PC-9 (cell line): ENCODE data around the gene DYNC2LI1. TPM values are rescaled to one million over a fixed set of nuclear protein-coding genes. Genes with fewer than 3 reads are reported as not detected.

Experiments
- BruUV-seq: library from RNA; stranded (reverse); fragments of 400-500 nt; replicated peaks from 2 replicates; lab custom pipeline; 2021; lab: Mats Ljungman, UMichigan
- CTCF ChIA-PET: fragments of 300-600 bp; sonication (Branson Sonifier 250); formaldehyde crosslinking; loops from one replicate; lab custom pipeline; 2022; ENCODE audit warnings: antibody characterized with exemption; lab: Charles Lee
- POLR2A ChIA-PET: fragments of 300-600 bp; sonication (Branson Sonifier 250); formaldehyde crosslinking; loops from one replicate; lab custom pipeline; 2022; ENCODE audit warnings: antibody characterized with exemption; ENCODE audit not compliant: unreplicated experiment; lab: Charles Lee
- DNase-seq, 2 experiments: peaks; one replicate each; pipeline versions ENCODE4 v3.0.0 to v3.0.0-alpha.2; 2015 to 2022; ENCODE audit warnings: mixed read lengths in 1 of 2
- H2AFZ ChIP-seq: fragments of 200-600 bp; sonication (generic); 2 replicates; pipeline ENCODE4 v1.8.1; 2017; ENCODE audit warnings: antibody characterized with exemption
- H3F3A ChIP-seq: fragments of 200-600 bp; sonication (generic); 2 replicates; pipeline ENCODE4 v1.8.1; 2017; ENCODE audit warnings: antibody characterized with exemption, mild to moderate bottlenecking, low read depth; ENCODE audit not compliant: insufficient read depth
- H3K27ac ChIP-seq: fragments of 200-600 bp; sonication (generic); 2 replicates; pipeline ENCODE4 v1.6.1; 2016; ENCODE audit warnings: mixed run types
- H3K27me3 ChIP-seq: fragments of 200-600 bp; sonication (generic); 2 replicates; pipeline ENCODE4 v1.6.1; 2016; ENCODE audit warnings: low read depth, mixed run types; ENCODE audit not compliant: insufficient read depth
- H3K36me3 ChIP-seq: fragments of 200-600 bp; sonication (generic); 2 replicates; pipeline ENCODE4 v1.6.1; 2016; ENCODE audit warnings: low read depth, mixed run types
- H3K4me1 ChIP-seq: fragments of 200-600 bp; sonication (generic); replicated peaks from 2 replicates; pipeline ENCODE4 v1.6.1; 2016; ENCODE audit warnings: mixed run types; ENCODE audit not compliant: insufficient read depth
- H3K4me2 ChIP-seq: fragments of 200-600 bp; sonication (generic); 2 replicates; pipeline ENCODE4 v1.6.1; 2017; ENCODE audit warnings: mixed run types
- H3K4me3 ChIP-seq: fragments of 200-600 bp; sonication (generic); 2 replicates; pipeline ENCODE4 v1.6.1; 2016; ENCODE audit warnings: mixed run types
- H3K79me2 ChIP-seq: fragments of 200-600 bp; sonication (generic); 2 replicates; pipeline ENCODE4 v1.6.1; 2017; ENCODE audit warnings: low read depth, mixed run types
- H3K9me2 ChIP-seq: fragments of 200-600 bp; sonication (generic); 2 replicates; pipeline ENCODE4 v1.8.1; 2017; ENCODE audit warnings: mild to moderate bottlenecking; ENCODE audit not compliant: insufficient read depth
- H3K9me3 ChIP-seq: fragments of 200-600 bp; sonication (generic); 2 replicates; pipeline ENCODE4 v1.8.1; 2016; ENCODE audit warnings: low read depth; ENCODE audit not compliant: insufficient read depth
- H4K20me1 ChIP-seq: fragments of 200-600 bp; sonication (generic); 2 replicates; pipeline ENCODE4 v1.8.1; 2017; ENCODE audit not compliant: insufficient read depth
- CTCF ChIP-seq: fragments of 200-600 bp; sonication (generic); conservative IDR thresholded peaks from 2 replicates; pipeline ENCODE4 v1.6.1; 2017; ENCODE audit warnings: mixed run types, antibody characterized with exemption, mild to moderate bottlenecking, moderate library complexity
- EZH2 ChIP-seq: fragments of 200-600 bp; sonication (generic); IDR thresholded peaks from 2 replicates; pipeline ENCODE4 v1.8.0; 2017; ENCODE audit warnings: antibody characterized with exemption, low read depth
- intact Hi-C: fragments of 100-400 bp; cut with micrococcal nuclease; formaldehyde crosslinking; loops from one replicate; pipeline ENCODE4 v1.10.0; 2022; ENCODE audit not compliant: unreplicated experiment
- total RNA-seq: library from RNA; stranded (reverse); gene quantifications from 2 replicates; pipeline ENCODE4 v1.2.3, GENCODE V29; 2021

Gene DYNC2LI1
- total RNA-seq, 1 experiment from 2014 or later, result 27.1 TPM

DNA sequence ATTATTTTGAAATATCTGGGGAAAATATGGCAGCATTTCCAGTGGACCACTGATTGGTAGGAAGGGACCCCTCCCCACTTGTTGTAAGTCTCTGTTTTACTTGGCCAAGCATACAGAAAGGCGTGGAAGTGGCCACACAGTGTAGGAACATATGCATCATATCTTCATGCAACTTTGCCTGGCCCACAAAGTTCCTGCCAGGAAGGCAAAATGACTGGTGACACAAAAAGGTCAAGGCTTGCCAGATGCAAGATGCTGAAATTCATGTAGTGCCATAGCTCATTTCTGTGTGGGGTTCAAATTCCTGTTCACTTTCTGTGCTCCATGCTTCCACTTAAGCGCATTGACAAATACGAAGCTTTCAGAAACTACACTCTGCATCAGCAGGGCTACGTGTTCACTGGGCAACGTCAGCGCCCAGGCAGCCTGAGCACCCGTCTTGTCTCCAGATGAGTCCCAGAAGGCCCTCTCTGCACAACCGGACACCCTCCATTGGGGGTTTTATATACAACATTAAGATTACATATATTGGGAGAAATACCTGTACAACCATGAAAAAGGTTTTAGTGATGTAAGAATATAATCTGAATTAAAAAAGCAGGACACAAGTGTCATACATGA, 3.6 kb downstream of the DYNC2LI1 start:
- intact Hi-C loops, result no loop called here
- H3K9me2 ChIP-seq, result no peaks in the 10 kb centered on the region
- peaks cover 8% of the 10 kb centered on the region; the same call in 1 of the 2 replicates for H3F3A ChIP-seq
- peaks cover 7% of the 10 kb centered on the region; the same call in 1 of the 2 replicates for H3K79me2 ChIP-seq
- no peak for TF ChIP-seq EZH2
- TF ChIP-seq CTCF, result no peak
- CTCF ChIA-PET, result no interaction called here
- 0 out of 2 replicates have a peak, but pooled peaks cover 3% of the 10 kb centered on the region for H4K20me1 ChIP-seq
- no peaks in the 10 kb centered on the region for H3K36me3 ChIP-seq
- DNase-seq, result no peak
- H3K9me3 ChIP-seq, result no peaks in the 10 kb centered on the region
- no peak overlapping the region for H3K27ac ChIP-seq
- peaks cover 8% of the 10 kb centered on the region; the same call in 1 of the 2 replicates for H3K4me1 ChIP-seq
- BruUV-seq, result no TSS peak
- H3K4me3 ChIP-seq, result no peak overlapping the region
- H3K27me3 ChIP-seq, result no peaks in the 10 kb centered on the region
- POLR2A ChIA-PET, result no interaction called here
- no peak overlapping the region for H3K4me2 ChIP-seq
- H2AFZ ChIP-seq, result no peak overlapping the region

DNA sequence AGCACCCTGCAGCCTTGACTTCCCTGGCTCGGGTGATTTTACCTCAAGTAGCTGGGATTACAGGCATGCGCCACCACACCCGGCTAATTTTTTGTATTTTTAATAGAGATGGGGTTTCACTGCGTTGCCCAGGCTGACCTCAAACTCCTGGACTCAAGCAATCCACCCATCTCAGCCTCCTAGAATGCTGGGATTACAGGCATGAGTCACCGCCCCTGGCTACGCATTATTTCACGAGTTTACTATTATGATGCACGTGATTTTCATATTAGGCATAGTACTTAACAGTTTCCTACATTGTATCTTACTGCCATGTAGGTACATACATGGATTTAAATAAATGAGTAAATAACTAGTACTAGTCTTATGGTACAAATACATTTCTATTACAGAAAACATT, 4.4 kb downstream of the DYNC2LI1 start:
- no peak overlapping the region for H3K4me2 ChIP-seq
- no peaks in the 10 kb centered on the region for H3K9me3 ChIP-seq
- CTCF ChIA-PET, result no interaction called here
- peaks cover 8% of the 10 kb centered on the region; the same call in 1 of the 2 replicates for H3K4me1 ChIP-seq
- intact Hi-C loops, result no loop called here
- no peak for DNase-seq
- no TSS peak for BruUV-seq
- no peak overlapping the region for H2AFZ ChIP-seq
- H3F3A ChIP-seq, result peaks cover 8% of the 10 kb centered on the region; the same call in 1 of the 2 replicates
- no peaks in the 10 kb centered on the region for H3K36me3 ChIP-seq
- no peak overlapping the region for H3K27ac ChIP-seq
- H3K4me3 ChIP-seq, result no peak overlapping the region
- H3K9me2 ChIP-seq, result no peaks in the 10 kb centered on the region
- TF ChIP-seq EZH2 (no peak), CTCF (no peak)
- no peaks in the 10 kb centered on the region for H3K27me3 ChIP-seq
- POLR2A ChIA-PET, result no interaction called here
- 0 out of 2 replicates have a peak, but pooled peaks cover 3% of the 10 kb centered on the region for H4K20me1 ChIP-seq
- peaks cover 7% of the 10 kb centered on the region; the same call in 1 of the 2 replicates for H3K79me2 ChIP-seq

GRCh38 chr2:43787895-43788294, 14.1 kb downstream of the DYNC2LI1 start:
- H3K9me3 ChIP-seq, result no peaks in the 10 kb centered on the region
- BruUV-seq, result no TSS peak
- H4K20me1 ChIP-seq, result no peaks in the 10 kb centered on the region
- no peaks in the 10 kb centered on the region for H3K4me1 ChIP-seq
- H3K4me3 ChIP-seq, result no peak overlapping the region
- no peak for DNase-seq
- no peak overlapping the region for H3K4me2 ChIP-seq
- intact Hi-C loops, result no loop called here
- no peaks in the 10 kb centered on the region for H3F3A ChIP-seq
- ChIA-PET POLR2A (no interaction called here), CTCF (no interaction called here)
- 0 out of 2 replicates have a peak, but pooled peaks cover 3% of the 10 kb centered on the region for H3K36me3 ChIP-seq
- TF ChIP-seq EZH2, result no peak
- no peak for TF ChIP-seq CTCF
- no peaks in the 10 kb centered on the region for H3K9me2 ChIP-seq
- no peak overlapping the region for H2AFZ ChIP-seq
- H3K27ac ChIP-seq, result no peak overlapping the region
- no peaks in the 10 kb centered on the region for H3K79me2 ChIP-seq
- H3K27me3 ChIP-seq, result no peaks in the 10 kb centered on the region
